HepG2 (cell line): Measurements from ENCODE around the gene NRIP2.

Experiments used
- FOSL1 ChIP-seq: sonication (generic); formaldehyde crosslinking; IDR thresholded peaks from 2 replicates; pipeline ENCODE4 v1.9.0; 2021; ENCODE audit warnings: missing genetic modification reagents, borderline replicate concordance
- MEF2D ChIP-seq: sonication (generic); formaldehyde crosslinking; IDR thresholded peaks from 2 replicates; pipeline ENCODE4 v1.5.1; 2020; ENCODE audit warnings: mild to moderate bottlenecking, missing genetic modification reagents
- ZNF30 ChIP-seq: sonication (generic); formaldehyde crosslinking; IDR thresholded peaks from 2 replicates; pipeline ENCODE4 v1.5.0; 2020; ENCODE audit warnings: mild to moderate bottlenecking, missing genetic modification reagents
- TF ChIP-seq, protein P1 (sequence below): sonication (generic); formaldehyde crosslinking; IDR thresholded peaks from 2 replicates; pipeline ENCODE4 v1.4.0; 2020; ENCODE audit warnings: low read depth, mild to moderate bottlenecking, missing genetic modification reagents
- TF ChIP-seq, protein P2 (sequence below): sonication (generic); formaldehyde crosslinking; IDR thresholded peaks from 2 replicates; pipeline ENCODE4 v1.5.0; 2020; ENCODE audit warnings: mild to moderate bottlenecking, missing genetic modification reagents, moderate library complexity

DNA sequence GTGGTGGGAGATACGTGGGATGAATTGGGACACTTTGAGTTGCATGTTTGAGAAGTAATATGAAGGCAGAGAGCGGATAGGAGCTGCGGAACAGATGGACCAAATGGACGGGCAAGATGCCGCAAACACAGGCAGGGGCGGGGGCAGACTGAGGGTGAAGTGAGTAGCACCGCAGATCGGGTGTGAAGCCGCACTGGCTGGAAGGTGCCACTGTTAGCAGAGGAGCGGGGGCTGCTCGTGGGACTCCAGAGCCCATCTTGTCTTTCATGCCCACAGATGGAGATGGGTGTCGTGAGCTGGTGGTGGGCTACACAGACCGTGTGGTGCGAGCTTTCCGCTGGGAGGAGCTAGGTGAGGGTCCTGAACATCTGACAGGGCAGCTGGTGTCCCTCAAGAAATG lies 15.0 kb downstream of the NRIP2 start:
- no peak for TF ChIP-seq ZNF30 (CRISPR knock-in tag)
- no peak for TF ChIP-seq MEF2D
- TF ChIP-seq, protein P1, sequence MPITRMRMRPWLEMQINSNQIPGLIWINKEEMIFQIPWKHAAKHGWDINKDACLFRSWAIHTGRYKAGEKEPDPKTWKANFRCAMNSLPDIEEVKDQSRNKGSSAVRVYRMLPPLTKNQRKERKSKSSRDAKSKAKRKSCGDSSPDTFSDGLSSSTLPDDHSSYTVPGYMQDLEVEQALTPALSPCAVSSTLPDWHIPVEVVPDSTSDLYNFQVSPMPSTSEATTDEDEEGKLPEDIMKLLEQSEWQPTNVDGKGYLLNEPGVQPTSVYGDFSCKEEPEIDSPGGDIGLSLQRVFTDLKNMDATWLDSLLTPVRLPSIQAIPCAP (CRISPR knock-in tag), result no peak
- TF ChIP-seq, protein P2, sequence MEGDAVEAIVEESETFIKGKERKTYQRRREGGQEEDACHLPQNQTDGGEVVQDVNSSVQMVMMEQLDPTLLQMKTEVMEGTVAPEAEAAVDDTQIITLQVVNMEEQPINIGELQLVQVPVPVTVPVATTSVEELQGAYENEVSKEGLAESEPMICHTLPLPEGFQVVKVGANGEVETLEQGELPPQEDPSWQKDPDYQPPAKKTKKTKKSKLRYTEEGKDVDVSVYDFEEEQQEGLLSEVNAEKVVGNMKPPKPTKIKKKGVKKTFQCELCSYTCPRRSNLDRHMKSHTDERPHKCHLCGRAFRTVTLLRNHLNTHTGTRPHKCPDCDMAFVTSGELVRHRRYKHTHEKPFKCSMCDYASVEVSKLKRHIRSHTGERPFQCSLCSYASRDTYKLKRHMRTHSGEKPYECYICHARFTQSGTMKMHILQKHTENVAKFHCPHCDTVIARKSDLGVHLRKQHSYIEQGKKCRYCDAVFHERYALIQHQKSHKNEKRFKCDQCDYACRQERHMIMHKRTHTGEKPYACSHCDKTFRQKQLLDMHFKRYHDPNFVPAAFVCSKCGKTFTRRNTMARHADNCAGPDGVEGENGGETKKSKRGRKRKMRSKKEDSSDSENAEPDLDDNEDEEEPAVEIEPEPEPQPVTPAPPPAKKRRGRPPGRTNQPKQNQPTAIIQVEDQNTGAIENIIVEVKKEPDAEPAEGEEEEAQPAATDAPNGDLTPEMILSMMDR (CRISPR knock-in tag), result no peak
- TF ChIP-seq FOSL1, result no peak
